Uterus (tissue), 4 donors: ENCODE data around the gene C5AR2. TPM values are rescaled to one million over a fixed set of nuclear protein-coding genes. Genes with fewer than 3 reads are reported as not detected.
"Not testable (repeated sequence)": the region's sequence is repeated elsewhere in the genome, so short reads cannot be mapped to it uniquely, and the experiment has no call there.

ENCODE experiments used
- DNase-seq, 2 donors: peaks; one replicate each; pipeline ENCODE4 v3.0.0-alpha.2; 2019 to 2020
- H3K27ac ChIP-seq, 2 donors: fragments of 200-600 bp; sonication (generic); 1 replicate in 1 of 2; 2 replicates in 1 of 2; pipeline ENCODE4 v1.5.1; 2016 to 2018
- H3K27me3 ChIP-seq, 2 donors: fragments of 200-600 bp; sonication (generic); one replicate each; pipeline ENCODE4 v1.5.1; 2018 to 2019; ENCODE audit warnings: control low read depth in 1 of 2
- H3K36me3 ChIP-seq, 2 donors: fragments of 200-600 bp; sonication (generic); one replicate each; pipeline ENCODE4 v1.5.1; 2019; ENCODE audit warnings: control low read depth in 1 of 2
- H3K4me1 ChIP-seq, 2 donors: fragments of 200-600 bp; sonication (generic); one replicate each; pipeline ENCODE4 v1.5.1; 2018 to 2019; ENCODE audit warnings: control low read depth in 1 of 2
- H3K4me3 ChIP-seq, 2 donors: fragments of 200-600 bp; sonication (generic); 1 replicate in 1 of 2; 2 replicates in 1 of 2; pipeline ENCODE4 v1.5.1; 2018 to 2019; ENCODE audit warnings: mild to moderate bottlenecking in 1 of 2
- H3K9me3 ChIP-seq, 2 donors: fragments of 200-600 bp; sonication (generic); one replicate each; pipeline ENCODE4 v1.5.1; 2019; ENCODE audit warnings: control low read depth in 1 of 2
- CTCF ChIP-seq, 4 experiments: fragments of 200-600 bp in 2 of 4; fragments of 450-650 bp in 2 of 4; sonication (generic) in 2 of 4; IDR thresholded peaks; one replicate each; pipeline ENCODE4 v1.5.1; 2016 to 2019; ENCODE audit warnings: antibody characterized with exemption in 4 of 4, mild to moderate bottlenecking in 2 of 4, moderate library complexity in 1 of 4
- POLR2A ChIP-seq, 2 donors: fragments of 450-650 bp; IDR thresholded peaks; one replicate each; pipeline ENCODE4 v1.6.1; 2016; ENCODE audit warnings: antibody characterized with exemption in 2 of 2, mild to moderate bottlenecking in 1 of 2, moderate library complexity in 1 of 2
- intact Hi-C: fragments of 100-400 bp; cut with DNase I; formaldehyde crosslinking; loops from one replicate; pipeline ENCODE4 v1.15.1; 2023; ENCODE audit warnings: low total_unique reads
- total RNA-seq, 4 donors: library from RNA; depleted of rRNA in 3 of 4; stranded (reverse); fragments of >200 nt in 3 of 4; gene quantifications; one replicate each; pipeline versions ENCODE4 v1.1.0 to v1.2.4, GENCODE V29; 2014 to 2023
- donor health status: DM: yes; HTN: yes; CAD: no.

C5AR2 gene
- total RNA-seq, 4 donors from 2014 or later: 0.29 to 0.69 (median 0.64) TPM; not detected in 1

- Histone ChIP-seq H3K4me1 (no peaks in the 10 kb centered on the region), H3K4me3 (no peak overlapping the region), H3K27me3 (no peaks in the 10 kb centered on the region), H3K27ac (no peak overlapping the region), H3K9me3 (no peaks in the 10 kb centered on the region), H3K36me3 (no peaks in the 10 kb centered on the region)
- intact Hi-C loops: no loop called here
- TF ChIP-seq CTCF (IDR thresholded peaks at IDR 0.05) (no peak), POLR2A (IDR thresholded peaks at IDR 0.05) (no peak)
- DNase-seq: no peak
Measured at GRCh38 chr19:47323409-47323808, 8.6 kb upstream of the C5AR2 start.

- TF ChIP-seq POLR2A (IDR thresholded peaks at IDR 0.05) (no peak), CTCF (IDR thresholded peaks at IDR 0.05) (no peak)
- no peak for DNase-seq
- H3K27me3 ChIP-seq: no peaks in the 10 kb centered on the region
- no peaks in the 10 kb centered on the region for H3K9me3 ChIP-seq
- no peaks in the 10 kb centered on the region for H3K36me3 ChIP-seq
- H3K4me3 ChIP-seq: no peak overlapping the region
- H3K27ac ChIP-seq: no peak overlapping the region
- intact Hi-C loops: no loop called here
- no peaks in the 10 kb centered on the region for H3K4me1 ChIP-seq
Measured at GRCh38 chr19:47323872-47324271, 8.1 kb upstream of the C5AR2 start.

- no peak overlapping the region for H3K27ac ChIP-seq
- no peaks in the 10 kb centered on the region for H3K36me3 ChIP-seq
- H3K4me1 ChIP-seq: no peaks in the 10 kb centered on the region
- DNase-seq: no peak
- intact Hi-C loops: no loop called here
- no peaks in the 10 kb centered on the region for H3K27me3 ChIP-seq
- no peaks in the 10 kb centered on the region for H3K9me3 ChIP-seq
- no peak for TF ChIP-seq CTCF (IDR thresholded peaks at IDR 0.05)
- no peak for TF ChIP-seq POLR2A (IDR thresholded peaks at IDR 0.05)
- no peak overlapping the region for H3K4me3 ChIP-seq
Measured at GRCh38 chr19:47324502-47324901, 7.5 kb upstream of the C5AR2 start.

- no peak for TF ChIP-seq CTCF (IDR thresholded peaks at IDR 0.05)
- no peak for TF ChIP-seq POLR2A (IDR thresholded peaks at IDR 0.05)
- H3K27me3 ChIP-seq: no peaks in the 10 kb centered on the region
- no peak overlapping the region for H3K27ac ChIP-seq
- no peaks in the 10 kb centered on the region for H3K9me3 ChIP-seq
- DNase-seq: no peak
- no peaks in the 10 kb centered on the region for H3K4me1 ChIP-seq
- no peak overlapping the region for H3K4me3 ChIP-seq
- intact Hi-C loops: no loop called here
- no peaks in the 10 kb centered on the region for H3K36me3 ChIP-seq
Measured at GRCh38 chr19:47330466-47330869, 1.5 kb upstream of the C5AR2 start.

GRCh38 chr19:47331490-47331889 is 485 bp upstream of the C5AR2 start:
- Histone ChIP-seq H3K4me3 (no peak overlapping the region), H3K4me1 (no peaks in the 10 kb centered on the region), H3K36me3 (no peaks in the 10 kb centered on the region), H3K9me3 (no peaks in the 10 kb centered on the region), H3K27me3 (no peaks in the 10 kb centered on the region), H3K27ac (no peak overlapping the region)
- intact Hi-C loops: no loop called here
- DNase-seq: no peak
- TF ChIP-seq CTCF (IDR thresholded peaks at IDR 0.05) (no peak), POLR2A (IDR thresholded peaks at IDR 0.05) (no peak)

GRCh38 chr19:47336765-47337718 is 5.1 kb downstream of the C5AR2 start:
- H3K27ac ChIP-seq, intact Hi-C loops, H3K4me3 ChIP-seq, H3K4me1 ChIP-seq, H3K9me3 ChIP-seq, DNase-seq, H3K27me3 ChIP-seq, H3K36me3 ChIP-seq: not testable (repeated sequence)
